Thoracic aorta endothelial cell (primary cell): ENCODE data around the gene PLA2G4D. TPM values are rescaled to one million over a fixed set of nuclear protein-coding genes. Genes with fewer than 3 reads are reported as not detected.

Source experiments
- total RNA-seq: library from RNA; depleted of rRNA; stranded (reverse); fragments of >200 nt; gene quantifications from 2 replicates; pipeline ENCODE4 v1.2.3, GENCODE V29; 2012

The PLA2G4D gene
- total RNA-seq, result not detected in 2 replicates

GRCh38 chr15:42094512-42094963 lies at the start of gene PLA2G4D:
PLA2G4D (minus strand) TSS chr15:42094562; CDS start chr15:42094459, 103 bp downstream.

GRCh38 chr15:42020713-42021273 lies 73.6 kb downstream of the PLA2G4D start, which contains the start of gene PLA2G4E:
PLA2G4E (minus strand) TSS chr15:42021042; CDS start chr15:42021030, 12 bp downstream.

Other genes with a start within 250 kb of the PLA2G4D start
- 8.5 TPM in 2 replicates for gene SPTBN5, start 200.5 kb downstream of the PLA2G4D start, total RNA-seq
- 140 and 173 TPM in 2 replicates for gene EHD4, start 122.0 kb downstream of the PLA2G4D start, total RNA-seq
- not detected in 2 replicates for gene PLA2G4E, start 73.5 kb downstream of the PLA2G4D start, total RNA-seq
- gene PLA2G4F, start 62.1 kb upstream of the PLA2G4D start, total RNA-seq, result not detected in 2 replicates
- gene VPS39, start 113.7 kb upstream of the PLA2G4D start, total RNA-seq, result 65.4 and 72.9 TPM in 2 replicates
- 16.2 and 20.0 TPM in 2 replicates for gene GANC, start 178.6 kb upstream of the PLA2G4D start, total RNA-seq
- 54.5 and 63.8 TPM in 2 replicates for gene TMEM87A, start 178.9 kb upstream of the PLA2G4D start, total RNA-seq